Left lung (tissue), 10 donors: ENCODE measurements around the gene YWHAQ. TPM values are rescaled to one million over a fixed set of nuclear protein-coding genes. Genes with fewer than 3 reads are reported as not detected.

Experiments
- ATAC-seq: fragments of 200-7000 bp; cut with Tn5 transposase; one replicate; pipeline ENCODE4 v1.9.1; 2020; ENCODE audit warnings: moderate library complexity
- DNase-seq, 4 donors: peaks; one replicate each; pipeline ENCODE4 v3.0.0-alpha.2; 2013 to 2020
- H3K27ac ChIP-seq, 2 donors: fragments of 200-600 bp; sonication (generic) in 1 of 2; one replicate each; pipeline versions ENCODE4 v1.5.0 to v1.8.0; 2020 to 2021
- H3K27me3 ChIP-seq, 2 donors: fragments of 200-600 bp; sonication (generic) in 1 of 2; one replicate each; pipeline versions ENCODE4 v1.5.0 to v1.8.0; 2020 to 2021
- H3K36me3 ChIP-seq, 2 donors: fragments of 200-600 bp; sonication (generic) in 1 of 2; one replicate each; pipeline versions ENCODE4 v1.5.0 to v1.8.0; 2020 to 2021
- H3K4me1 ChIP-seq, 2 donors: fragments of 200-600 bp; one replicate each; pipeline ENCODE4 v1.8.0; 2021
- H3K4me3 ChIP-seq, 2 donors: fragments of 200-600 bp; sonication (generic) in 1 of 2; one replicate each; pipeline versions ENCODE4 v1.5.0 to v1.8.0; 2020 to 2021; ENCODE audit warnings: mild to moderate bottlenecking in 1 of 2
- H3K9me3 ChIP-seq, 2 donors: fragments of 200-600 bp; sonication (generic) in 1 of 2; one replicate each; pipeline versions ENCODE4 v1.5.0 to v1.8.0; 2020 to 2021
- intact Hi-C, 2 donors: fragments of 100-400 bp; cut with DNase I; formaldehyde crosslinking; loops; one replicate each; pipeline versions ENCODE4 v1.11.2 to v1.14.2; 2022
- polyA plus RNA-seq, 6 donors: library from polyadenylated mRNA; unstranded; fragments of 120-200 nt; gene quantifications; one replicate each; pipeline ENCODE4 v1.2.1, GENCODE V29; 2013; ENCODE audit not compliant: insufficient read length in 6 of 6
- total RNA-seq, 2 donors: library from RNA; stranded (reverse); fragmentation: NEBNext Ultra II Directional; extraction: Animal tissue kit (Norgen Biotek cat#: 25700); gene quantifications; one replicate each; pipeline ENCODE4 v1.2.1, GENCODE V29; 2021
- TF ChIP-seq, protein P1 (sequence below), 2 donors: fragments of 200-600 bp; sonication (generic) in 1 of 2; IDR thresholded peaks; one replicate each; pipeline versions ENCODE4 v1.5.0 to v1.8.0; 2021; ENCODE audit warnings: antibody characterized with exemption in 2 of 2
- donor health status: DM: no; HTN: yes; CAD: no.
- donor health status: DM: no; HTN: no; CAD: no.

Gene YWHAQ
- total and polyA plus RNA-seq, 8 donors = 229 to 443 (median 384) TPM

DNA sequence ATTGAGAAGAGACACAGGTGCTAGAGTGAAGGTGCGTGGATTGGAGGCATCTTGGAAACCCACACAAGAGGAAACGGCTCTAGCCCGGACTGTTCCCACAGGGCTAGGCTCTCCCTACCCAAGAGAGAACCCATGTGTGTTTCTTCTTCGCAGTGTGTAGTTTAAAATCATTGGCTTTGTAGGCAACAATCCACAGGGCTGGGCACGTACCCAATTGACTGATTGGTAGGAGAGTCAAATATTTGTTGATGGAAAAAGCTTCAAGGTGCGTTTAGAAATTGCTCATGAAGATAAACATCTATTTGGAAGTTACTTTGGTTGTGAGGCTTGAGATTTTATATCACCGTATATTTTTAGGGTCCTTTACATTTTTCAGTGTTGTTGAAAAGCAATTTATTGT is 13.2 kb upstream of the YWHAQ start:
- H3K4me1 ChIP-seq = peaks cover 5% of the 10 kb centered on the region in 2 donors
- TF ChIP-seq, protein P1, sequence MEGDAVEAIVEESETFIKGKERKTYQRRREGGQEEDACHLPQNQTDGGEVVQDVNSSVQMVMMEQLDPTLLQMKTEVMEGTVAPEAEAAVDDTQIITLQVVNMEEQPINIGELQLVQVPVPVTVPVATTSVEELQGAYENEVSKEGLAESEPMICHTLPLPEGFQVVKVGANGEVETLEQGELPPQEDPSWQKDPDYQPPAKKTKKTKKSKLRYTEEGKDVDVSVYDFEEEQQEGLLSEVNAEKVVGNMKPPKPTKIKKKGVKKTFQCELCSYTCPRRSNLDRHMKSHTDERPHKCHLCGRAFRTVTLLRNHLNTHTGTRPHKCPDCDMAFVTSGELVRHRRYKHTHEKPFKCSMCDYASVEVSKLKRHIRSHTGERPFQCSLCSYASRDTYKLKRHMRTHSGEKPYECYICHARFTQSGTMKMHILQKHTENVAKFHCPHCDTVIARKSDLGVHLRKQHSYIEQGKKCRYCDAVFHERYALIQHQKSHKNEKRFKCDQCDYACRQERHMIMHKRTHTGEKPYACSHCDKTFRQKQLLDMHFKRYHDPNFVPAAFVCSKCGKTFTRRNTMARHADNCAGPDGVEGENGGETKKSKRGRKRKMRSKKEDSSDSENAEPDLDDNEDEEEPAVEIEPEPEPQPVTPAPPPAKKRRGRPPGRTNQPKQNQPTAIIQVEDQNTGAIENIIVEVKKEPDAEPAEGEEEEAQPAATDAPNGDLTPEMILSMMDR (IDR thresholded peaks at IDR 0.05) = no peak
- H3K27me3 ChIP-seq = no peaks in the 10 kb centered on the region
- H3K9me3 ChIP-seq = no peaks in the 10 kb centered on the region
- no peaks in the 10 kb centered on the region for H3K36me3 ChIP-seq
- ATAC-seq = no peak
- no peak overlapping the region for H3K4me3 ChIP-seq
- intact Hi-C loops = no loop called here
- no peak overlapping the region for H3K27ac ChIP-seq
- DNase-seq = no peak

DNA sequence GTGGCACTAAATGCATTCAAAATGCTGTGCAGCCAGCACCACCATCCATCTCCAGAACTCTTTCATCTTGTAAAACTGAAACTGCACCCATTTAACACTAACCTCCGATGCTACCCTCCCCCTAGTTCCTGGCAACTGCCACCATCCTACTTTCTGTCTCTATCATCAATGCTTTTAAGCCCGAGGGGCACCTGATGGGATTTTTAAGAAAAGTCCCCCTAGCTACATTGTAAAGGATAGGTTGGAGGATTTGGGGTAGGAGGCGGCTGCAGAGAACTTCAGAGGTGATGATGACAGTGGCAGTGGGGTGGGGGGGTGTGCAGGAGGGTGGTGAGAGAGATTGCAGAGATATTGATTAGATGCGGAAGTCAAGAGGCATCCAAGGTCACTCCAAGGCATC is 10.8 kb upstream of the YWHAQ start:
- Histone ChIP-seq H3K27me3 (no peaks in the 10 kb centered on the region), H3K9me3 (no peaks in the 10 kb centered on the region), H3K4me1 (peaks cover 14 to 17% of the 10 kb centered on the region in 2 donors), H3K36me3 (no peaks in the 10 kb centered on the region), H3K4me3 (no peak overlapping the region), H3K27ac (no peak overlapping the region)
- DNase-seq (no peak), ATAC-seq (no peak)
- intact Hi-C loops = no loop called here
- TF ChIP-seq, protein P1 (IDR thresholded peaks at IDR 0.05) = no peak

DNA sequence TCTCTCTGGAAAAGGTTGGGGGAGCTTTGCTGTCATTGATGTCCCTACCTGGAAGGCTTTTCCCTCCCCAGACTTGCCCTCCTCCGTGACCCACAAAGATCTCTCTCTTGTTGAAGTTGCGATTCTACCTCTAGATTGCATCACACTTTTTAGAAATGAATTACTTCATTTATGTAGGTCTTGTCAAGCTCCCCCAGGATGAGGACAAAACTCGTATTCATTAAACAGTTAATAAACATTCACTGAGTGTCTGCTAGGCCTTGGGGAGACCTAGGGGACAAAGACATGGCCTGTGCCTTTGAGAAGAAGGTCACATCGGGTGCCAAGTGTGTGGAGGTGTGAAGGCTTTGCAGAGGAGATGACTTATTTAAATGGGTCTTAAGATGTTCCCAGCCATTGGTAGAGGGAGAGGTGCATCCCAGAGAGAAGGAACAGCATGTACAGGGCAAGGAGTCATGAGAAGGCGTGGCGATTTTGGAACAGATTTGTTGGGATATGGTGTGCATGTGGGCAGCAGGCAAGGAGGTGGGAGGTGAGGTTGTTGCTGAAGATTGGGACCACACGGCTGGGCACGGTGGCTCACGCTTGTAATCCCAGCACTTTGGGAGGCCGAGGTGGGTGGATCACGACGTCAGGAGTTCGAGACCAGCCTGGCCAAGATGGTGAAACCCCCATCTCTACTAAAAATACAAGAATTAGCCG is 9.8 kb upstream of the YWHAQ start:
- TF ChIP-seq, protein P1 (IDR thresholded peaks at IDR 0.05) = no peak
- DNase-seq = no peak
- intact Hi-C loops = no loop called here
- Histone ChIP-seq H3K9me3 (no peaks in the 10 kb centered on the region), H3K27ac (no peak overlapping the region), H3K36me3 (no peaks in the 10 kb centered on the region), H3K27me3 (no peaks in the 10 kb centered on the region), H3K4me3 (no peak overlapping the region), H3K4me1 (peaks cover 14 to 17% of the 10 kb centered on the region in 2 donors)
- ATAC-seq = no peak

DNA sequence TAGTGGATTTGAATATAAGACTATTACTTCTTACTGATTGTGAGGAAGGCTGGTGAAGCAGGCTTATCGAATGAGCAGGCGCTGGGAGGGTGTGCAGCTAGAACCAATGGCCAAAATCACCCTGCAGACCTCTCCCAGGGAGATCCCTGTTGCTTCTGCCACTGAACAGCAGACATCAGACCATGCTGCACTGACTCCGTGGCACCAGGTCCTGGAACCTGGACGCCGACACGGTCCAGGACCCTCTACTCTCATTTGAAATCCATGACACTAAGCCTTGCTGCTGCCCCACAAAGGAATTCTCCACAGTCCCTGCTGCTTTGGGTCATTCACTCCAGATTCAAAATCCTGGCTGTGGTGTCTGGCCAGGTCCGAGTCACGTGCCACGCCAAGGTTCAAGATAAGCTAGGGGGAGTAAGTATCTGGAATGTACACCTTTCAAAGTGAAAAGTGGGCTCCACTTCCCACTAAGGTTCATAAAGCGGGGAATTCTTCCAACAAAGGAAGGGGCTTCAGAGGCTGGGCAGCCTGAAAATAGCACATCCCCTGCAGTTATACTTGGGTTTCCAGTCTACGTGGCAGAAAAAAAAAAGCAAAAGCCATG is 9.0 kb upstream of the YWHAQ start:
- H3K27ac ChIP-seq = peak overlapping the region in 1 of 2 donors; percentile 20
- TF ChIP-seq, protein P1 (IDR thresholded peaks at IDR 0.05) = no peak
- no peaks in the 10 kb centered on the region for H3K27me3 ChIP-seq
- H3K4me3 ChIP-seq = no peak overlapping the region
- ATAC-seq (no peak), DNase-seq (no peak)
- H3K36me3 ChIP-seq = no peaks in the 10 kb centered on the region
- no peaks in the 10 kb centered on the region for H3K9me3 ChIP-seq
- intact Hi-C loops = no loop called here
- peaks cover 14 to 17% of the 10 kb centered on the region in 2 donors for H3K4me1 ChIP-seq

DNA sequence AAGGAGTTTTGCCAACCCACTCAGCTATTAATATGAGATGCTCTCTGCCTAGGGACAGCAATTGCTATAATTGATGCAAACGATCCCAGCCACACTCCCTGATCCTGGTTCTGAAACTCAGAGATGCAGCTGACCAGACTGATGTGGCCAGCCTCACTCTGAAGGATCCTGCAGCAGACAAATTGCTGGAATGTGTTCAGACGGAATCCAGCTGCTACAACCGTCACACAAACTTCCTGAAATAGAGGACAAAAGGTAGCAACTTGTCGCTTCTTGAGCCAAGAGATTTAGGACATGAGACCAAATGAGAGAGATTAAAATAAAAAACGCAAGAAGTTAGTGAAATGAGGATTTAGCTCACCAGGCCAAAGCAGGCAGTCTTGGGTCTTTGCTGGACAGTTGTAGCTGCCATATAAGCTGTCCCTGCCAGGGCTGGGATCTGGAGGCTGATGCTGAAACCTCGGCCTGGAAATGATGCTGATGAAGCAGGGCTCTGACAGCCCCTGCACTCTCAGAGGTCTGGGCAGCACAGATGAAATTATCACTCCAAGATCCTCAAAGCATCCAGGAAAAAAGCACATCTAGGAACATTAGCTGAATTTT is 8.3 kb upstream of the YWHAQ start:
- DNase-seq (peak in 1 of 4 donors; percentile 37), ATAC-seq (peak; percentile 29)
- H3K27ac ChIP-seq = peak overlapping the region; percentile 20 to 33
- H3K4me1 ChIP-seq = peaks cover 14 to 17% of the 10 kb centered on the region in 2 donors
- TF ChIP-seq, protein P1 (IDR thresholded peaks at IDR 0.05) = no peak
- intact Hi-C loops = no loop called here
- no peaks in the 10 kb centered on the region for H3K27me3 ChIP-seq
- H3K36me3 ChIP-seq = no peaks in the 10 kb centered on the region
- no peaks in the 10 kb centered on the region for H3K9me3 ChIP-seq
- H3K4me3 ChIP-seq = no peak overlapping the region
